Central memory CD8-positive, alpha-beta T cell (primary cell): ENCODE data around the gene INVS.
"Not testable (repeated sequence)": the region's sequence is repeated elsewhere in the genome, so short reads cannot be mapped to it uniquely, and the experiment has no call there.

Experiments used
- ATAC-seq: fragments of 150-1000 bp; cut with Tn5 transposase; replicated peaks from 2 replicates; pipeline ENCODE4 v1.10.0; 2022; ENCODE audit warnings: mild to moderate bottlenecking, moderate FRiP score, moderate number of reproducible peaks; ENCODE audit not compliant: poor library complexity, severe bottlenecking; ENCODE audit errors: extremely low read depth
- DNase-seq, 2 donors: peaks; one replicate each; pipeline ENCODE4 v3.0.0; 2021; ENCODE audit warnings: low spot score in 2 of 2
- H3K27ac Mint-ChIP-seq: one replicate; pipeline ENCODE4 v1.8.0; 2022; ENCODE audit warnings: low read depth, mild to moderate bottlenecking, moderate library complexity, mixed read lengths
- H3K27me3 Mint-ChIP-seq: one replicate; pipeline ENCODE4 v1.8.0; 2022; ENCODE audit warnings: mixed read lengths
- H3K36me3 Mint-ChIP-seq: one replicate; pipeline ENCODE4 v1.8.0; 2022; ENCODE audit warnings: mild to moderate bottlenecking, moderate library complexity, mixed read lengths; ENCODE audit not compliant: insufficient read depth
- H3K4me1 Mint-ChIP-seq: one replicate; pipeline ENCODE4 v1.8.0; 2022; ENCODE audit warnings: mixed read lengths
- H3K4me3 Mint-ChIP-seq: one replicate; pipeline ENCODE4 v1.8.0; 2022; ENCODE audit warnings: mild to moderate bottlenecking, moderate library complexity, mixed read lengths
- H3K9me3 Mint-ChIP-seq: one replicate; pipeline ENCODE4 v1.8.0; 2022; ENCODE audit warnings: mixed read lengths

Gene INVS

DNA sequence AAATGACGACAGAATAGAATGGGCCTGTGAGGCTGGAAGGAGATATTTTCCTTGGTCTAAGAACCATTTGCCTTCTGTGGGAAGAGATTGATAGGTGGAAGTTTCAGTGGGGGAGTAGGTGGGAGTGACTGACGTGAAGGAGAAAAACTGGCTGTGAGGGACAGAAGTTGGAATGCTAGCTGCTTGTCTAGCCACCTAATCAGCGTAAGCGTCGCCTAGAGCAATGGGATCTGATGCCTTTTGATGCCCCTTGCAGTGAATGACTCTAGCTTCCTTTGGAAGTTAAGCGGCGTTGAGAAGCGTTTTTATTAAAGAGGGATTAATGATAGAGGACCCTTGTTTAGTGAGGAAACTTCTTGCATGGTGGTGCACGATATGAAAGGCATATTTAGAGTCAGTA is 42.8 kb downstream of the INVS start:
- ATAC-seq, H3K27me3 Mint-ChIP-seq, H3K9me3 Mint-ChIP-seq, H3K27ac Mint-ChIP-seq, H3K4me3 Mint-ChIP-seq, H3K36me3 Mint-ChIP-seq, DNase-seq: not testable (repeated sequence)
- peaks cover 10% of the 10 kb centered on the region for H3K4me1 Mint-ChIP-seq

- not testable (repeated sequence) for H3K36me3 Mint-ChIP-seq, DNase-seq, H3K9me3 Mint-ChIP-seq, H3K4me3 Mint-ChIP-seq, H3K27ac Mint-ChIP-seq, H3K27me3 Mint-ChIP-seq, ATAC-seq
- H3K4me1 Mint-ChIP-seq: peaks cover 10% of the 10 kb centered on the region
Measured at GRCh38 chr9:100145167-100145934, 46.3 kb downstream of the INVS start.

GRCh38 chr9:100145976-100146375 is 46.9 kb downstream of the INVS start:
- H3K4me3 Mint-ChIP-seq, H3K9me3 Mint-ChIP-seq, H3K36me3 Mint-ChIP-seq, DNase-seq, ATAC-seq, H3K27me3 Mint-ChIP-seq, H3K27ac Mint-ChIP-seq: not testable (repeated sequence)
- H3K4me1 Mint-ChIP-seq: peaks cover 10% of the 10 kb centered on the region

GRCh38 chr9:100150214-100150613 is 51.2 kb downstream of the INVS start:
- H3K27ac Mint-ChIP-seq: no peak overlapping the region
- no peaks in the 10 kb centered on the region for H3K27me3 Mint-ChIP-seq
- no peaks in the 10 kb centered on the region for H3K9me3 Mint-ChIP-seq
- no peak overlapping the region for H3K4me3 Mint-ChIP-seq
- H3K36me3 Mint-ChIP-seq: no peaks in the 10 kb centered on the region
- H3K4me1 Mint-ChIP-seq: peaks cover under 1% of the 10 kb centered on the region
- DNase-seq (no peak), ATAC-seq (no peak)

- Mint-ChIP-seq H3K27ac (no peak overlapping the region), H3K36me3 (peaks cover 2% of the 10 kb centered on the region), H3K27me3 (no peaks in the 10 kb centered on the region), H3K9me3 (no peaks in the 10 kb centered on the region), H3K4me1 (no peaks in the 10 kb centered on the region), H3K4me3 (no peak overlapping the region)
- ATAC-seq (no peak), DNase-seq (no peak)
Measured at GRCh38 chr9:100160021-100160420, 61.0 kb downstream of the INVS start.

GRCh38 chr9:100167176-100167575 is 68.1 kb downstream of the INVS start:
- H3K36me3 Mint-ChIP-seq: peaks cover 1% of the 10 kb centered on the region
- ATAC-seq (no peak), DNase-seq (no peak)
- peaks cover 5% of the 10 kb centered on the region for H3K9me3 Mint-ChIP-seq
- no peak overlapping the region for H3K27ac Mint-ChIP-seq
- H3K27me3 Mint-ChIP-seq: no peaks in the 10 kb centered on the region
- no peaks in the 10 kb centered on the region for H3K4me1 Mint-ChIP-seq
- H3K4me3 Mint-ChIP-seq: no peak overlapping the region

- Mint-ChIP-seq H3K36me3 (peaks cover 3% of the 10 kb centered on the region), H3K27ac (no peak overlapping the region), H3K27me3 (no peaks in the 10 kb centered on the region), H3K9me3 (peaks cover 10% of the 10 kb centered on the region), H3K4me3 (no peak overlapping the region), H3K4me1 (no peaks in the 10 kb centered on the region)
- no peak for DNase-seq
- ATAC-seq: no peak
Measured at GRCh38 chr9:100167915-100168654, 69.0 kb downstream of the INVS start.

- no peak overlapping the region for H3K4me3 Mint-ChIP-seq
- H3K36me3 Mint-ChIP-seq: peaks cover 4% of the 10 kb centered on the region
- no peak for ATAC-seq
- H3K27ac Mint-ChIP-seq: no peak overlapping the region
- no peaks in the 10 kb centered on the region for H3K27me3 Mint-ChIP-seq
- no peaks in the 10 kb centered on the region for H3K4me1 Mint-ChIP-seq
- DNase-seq: no peak
- H3K9me3 Mint-ChIP-seq: peaks cover 10% of the 10 kb centered on the region
Measured at GRCh38 chr9:100170085-100170484, 71.0 kb downstream of the INVS start.

GRCh38 chr9:100170556-100170955 is 71.5 kb downstream of the INVS start:
- Mint-ChIP-seq H3K27me3 (no peaks in the 10 kb centered on the region), H3K27ac (no peak overlapping the region), H3K4me1 (no peaks in the 10 kb centered on the region), H3K4me3 (no peak overlapping the region), H3K36me3 (peaks cover 4% of the 10 kb centered on the region), H3K9me3 (peaks cover 10% of the 10 kb centered on the region)
- DNase-seq: no peak
- no peak for ATAC-seq

GRCh38 chr9:100186356-100186755 is 87.3 kb downstream of the INVS start:
- no peaks in the 10 kb centered on the region for H3K27me3 Mint-ChIP-seq
- no peak overlapping the region for H3K27ac Mint-ChIP-seq
- peaks cover 30% of the 10 kb centered on the region for H3K9me3 Mint-ChIP-seq
- ATAC-seq (no peak), DNase-seq (no peak)
- H3K36me3 Mint-ChIP-seq: no peaks in the 10 kb centered on the region
- H3K4me3 Mint-ChIP-seq: no peak overlapping the region
- H3K4me1 Mint-ChIP-seq: peaks cover 7% of the 10 kb centered on the region

GRCh38 chr9:100190339-100190738 is 91.3 kb downstream of the INVS start:
- no peak for DNase-seq
- no peak overlapping the region for H3K4me3 Mint-ChIP-seq
- peaks cover 25% of the 10 kb centered on the region for H3K9me3 Mint-ChIP-seq
- no peak overlapping the region for H3K27ac Mint-ChIP-seq
- H3K27me3 Mint-ChIP-seq: no peaks in the 10 kb centered on the region
- peaks cover 7% of the 10 kb centered on the region for H3K4me1 Mint-ChIP-seq
- peaks cover 1% of the 10 kb centered on the region for H3K36me3 Mint-ChIP-seq
- no peak for ATAC-seq

- peaks cover 25% of the 10 kb centered on the region for H3K9me3 Mint-ChIP-seq
- no peak overlapping the region for H3K27ac Mint-ChIP-seq
- no peak for ATAC-seq
- H3K27me3 Mint-ChIP-seq: no peaks in the 10 kb centered on the region
- DNase-seq: no peak
- H3K36me3 Mint-ChIP-seq: peaks cover 1% of the 10 kb centered on the region
- peaks cover 6% of the 10 kb centered on the region for H3K4me1 Mint-ChIP-seq
- H3K4me3 Mint-ChIP-seq: no peak overlapping the region
Measured at GRCh38 chr9:100191264-100191663, 92.2 kb downstream of the INVS start.

- DNase-seq: no peak
- peaks cover 1% of the 10 kb centered on the region for H3K36me3 Mint-ChIP-seq
- peaks cover 21% of the 10 kb centered on the region for H3K9me3 Mint-ChIP-seq
- no peak overlapping the region for H3K4me3 Mint-ChIP-seq
- H3K27me3 Mint-ChIP-seq: no peaks in the 10 kb centered on the region
- H3K27ac Mint-ChIP-seq: no peak overlapping the region
- no peak for ATAC-seq
- H3K4me1 Mint-ChIP-seq: no peaks in the 10 kb centered on the region
Measured at GRCh38 chr9:100193078-100193477, 94.0 kb downstream of the INVS start.
